Measurements from ENCODE around the gene DLL3.

- no peak for TF ChIP-seq CTCF (IDR thresholded peaks at IDR 0.05)
- no peak for TF ChIP-seq POLR2A (IDR thresholded peaks at IDR 0.05)
- no peak for TF ChIP-seq POLR2AphosphoS5 (IDR thresholded peaks at IDR 0.05; ENCODE audit: insufficient read depth in 1 of 2, low read depth in 1 of 2)
Observed at GRCh38 chr19:39467941-39468340, 30.8 kb upstream of the DLL3 start.
